ENCODE data around the gene COMMD4. TPM values are rescaled to one million over a fixed set of nuclear protein-coding genes. Genes with fewer than 3 reads are reported as not detected.
"Not testable (repeated sequence)": the region's sequence is repeated elsewhere in the genome, so short reads cannot be mapped to it uniquely, and the experiment has no call there.

Gene COMMD4
- total RNA-seq, 1 donor from 2014 or later: 31.1 TPM

- no peak for DNase-seq
Observed at GRCh38 chr15:75380773-75381172, 44.9 kb downstream of the COMMD4 start.

- DNase-seq: not testable (repeated sequence)
Observed at GRCh38 chr15:75383986-75384385, 48.1 kb downstream of the COMMD4 start.

Small RNA genes lying within 50 kb of the gene (small RNA-seq; reads per million reads assigned to genes)
- gene RN7SL327P (ENCODE audit: low replicate concordance): not detected

Other genes starting within 250 kb of the COMMD4 start
- gene C15orf39, start 134.2 kb upstream of the COMMD4 start, total RNA-seq: 5.9 TPM
- gene GOLGA6C, start 77.7 kb upstream of the COMMD4 start, total RNA-seq: not detected
- gene GOLGA6D, start 53.2 kb upstream of the COMMD4 start, total RNA-seq: 0.30 TPM
- gene NEIL1, start 11.0 kb downstream of the COMMD4 start, total RNA-seq: 14.7 TPM
- gene MAN2C1, start 32.5 kb downstream of the COMMD4 start, total RNA-seq: 112 TPM
- 44.5 TPM for gene SIN3A, start 115.6 kb downstream of the COMMD4 start, total RNA-seq
- gene PTPN9, start 243.3 kb downstream of the COMMD4 start, total RNA-seq: 19.8 TPM

All from skin of body (tissue), 3 donors.